Cardiac fibroblast (primary cell): ENCODE data around the gene MRGPRE.

ENCODE experiments used
- DNase-seq, 2 donors: peaks; one replicate each; pipeline versions ENCODE4 v3.0.0 to v3.0.0-alpha.2; 2010; ENCODE audit warnings: low read depth in 2 of 2
- H3K4me3 ChIP-seq, 2 donors: replicated peaks in 1 of 2; 1 replicate in 1 of 2; 2 replicates in 1 of 2; pipeline ENCODE4 v1.5.1; 2011; ENCODE audit warnings: low read depth in 2 of 2, low read length in 2 of 2, mild to moderate bottlenecking in 2 of 2, moderate library complexity in 1 of 2
- CTCF ChIP-seq: IDR thresholded peaks from one replicate; pipeline ENCODE4 v1.5.1; 2011; ENCODE audit warnings: low read depth, mild to moderate bottlenecking, low read length, inconsistent platforms

The MRGPRE gene

GRCh38 chr11:3220521-3221407, 11.5 kb downstream of the MRGPRE start:
- no peak for TF ChIP-seq CTCF
- no peak overlapping the region for H3K4me3 ChIP-seq
- no peak for DNase-seq

GRCh38 chr11:3220101-3220500, 12.1 kb downstream of the MRGPRE start:
- DNase-seq, result no peak
- H3K4me3 ChIP-seq, result no peak overlapping the region
- TF ChIP-seq CTCF, result no peak

- no peak for TF ChIP-seq CTCF
- H3K4me3 ChIP-seq, result no peak overlapping the region
- DNase-seq, result no peak
Observed at GRCh38 chr11:3219281-3219892, 12.8 kb downstream of the MRGPRE start.

- no peak within 1 kb of the TSS for H3K4me3 ChIP-seq
- no peak for TF ChIP-seq CTCF
- DNase-seq, result no peak
Observed at GRCh38 chr11:3218483-3219280, 13.5 kb downstream of the MRGPRE start, which contains the start of gene MRGPRG. MRGPRG (minus strand) TSS chr11:3218813; CDS start chr11:3218813, 0 bp downstream.

- no peak for TF ChIP-seq CTCF
- no peak overlapping the region for H3K4me3 ChIP-seq
- no peak for DNase-seq
Observed at GRCh38 chr11:3217818-3218482, 14.3 kb downstream of the MRGPRE start.

- H3K4me3 ChIP-seq, result no peak overlapping the region
- no peak for DNase-seq
- TF ChIP-seq CTCF, result no peak
Observed at GRCh38 chr11:3216027-3216525, 16.1 kb downstream of the MRGPRE start.
